Measurements from ENCODE around the gene FBH1. TPM values are rescaled to one million over a fixed set of nuclear protein-coding genes. Genes with fewer than 3 reads are reported as not detected.

The FBH1 gene
- total RNA-seq, 1 donor from 2014 or later: 87.4 TPM

GRCh38 chr10:5940807-5941218 is 50.8 kb downstream of the FBH1 start:
- no peak for TF ChIP-seq CTCF (IDR thresholded peaks at IDR 0.05; ENCODE audit: unreplicated experiment)
- H3K4me3 Mint-ChIP-seq (ENCODE audit: low read depth): no peak overlapping the region
- DNase-seq (ENCODE audit: low spot score, unreplicated experiment): no peak
- H3K9me3 Mint-ChIP-seq (ENCODE audit: low read depth): no peaks in the 10 kb centered on the region
- H3K27ac Mint-ChIP-seq: no peak overlapping the region
- peaks cover 5% of the 10 kb centered on the region for H3K4me1 Mint-ChIP-seq (ENCODE audit: low read depth)
- H3K27me3 Mint-ChIP-seq: peaks cover under 1% of the 10 kb centered on the region
- H3K36me3 Mint-ChIP-seq (ENCODE audit: insufficient read depth): peaks cover 16% of the 10 kb centered on the region

GRCh38 chr10:5941579-5941978 is 51.5 kb downstream of the FBH1 start:
- H3K4me1 Mint-ChIP-seq (ENCODE audit: low read depth): peaks cover 5% of the 10 kb centered on the region
- H3K36me3 Mint-ChIP-seq (ENCODE audit: insufficient read depth): peaks cover 14% of the 10 kb centered on the region
- DNase-seq (ENCODE audit: low spot score, unreplicated experiment): no peak
- TF ChIP-seq CTCF (IDR thresholded peaks at IDR 0.05; ENCODE audit: unreplicated experiment): no peak
- no peak overlapping the region for H3K4me3 Mint-ChIP-seq (ENCODE audit: low read depth)
- H3K27ac Mint-ChIP-seq: no peak overlapping the region
- peaks cover 5% of the 10 kb centered on the region for H3K27me3 Mint-ChIP-seq
- no peaks in the 10 kb centered on the region for H3K9me3 Mint-ChIP-seq (ENCODE audit: low read depth)

GRCh38 chr10:5942001-5942400 is 52.0 kb downstream of the FBH1 start:
- Mint-ChIP-seq H3K4me3 (ENCODE audit: low read depth) (no peak overlapping the region), H3K27ac (no peak overlapping the region), H3K27me3 (peaks cover 7% of the 10 kb centered on the region), H3K4me1 (ENCODE audit: low read depth) (peaks cover 5% of the 10 kb centered on the region), H3K36me3 (ENCODE audit: insufficient read depth) (peaks cover 13% of the 10 kb centered on the region), H3K9me3 (ENCODE audit: low read depth) (no peaks in the 10 kb centered on the region)
- no peak for TF ChIP-seq CTCF (IDR thresholded peaks at IDR 0.05; ENCODE audit: unreplicated experiment)
- DNase-seq (ENCODE audit: low spot score, unreplicated experiment): no peak

GRCh38 chr10:5942474-5942873 is 52.4 kb downstream of the FBH1 start:
- no peak for TF ChIP-seq CTCF (IDR thresholded peaks at IDR 0.05; ENCODE audit: unreplicated experiment)
- Mint-ChIP-seq H3K9me3 (ENCODE audit: low read depth) (no peaks in the 10 kb centered on the region), H3K4me3 (ENCODE audit: low read depth) (no peak overlapping the region), H3K27me3 (peaks cover 7% of the 10 kb centered on the region), H3K27ac (no peak overlapping the region), H3K4me1 (ENCODE audit: low read depth) (peaks cover 5% of the 10 kb centered on the region), H3K36me3 (ENCODE audit: insufficient read depth) (peaks cover 13% of the 10 kb centered on the region)
- DNase-seq (ENCODE audit: low spot score, unreplicated experiment): no peak

- peaks cover 5% of the 10 kb centered on the region for H3K4me1 Mint-ChIP-seq (ENCODE audit: low read depth)
- H3K9me3 Mint-ChIP-seq (ENCODE audit: low read depth): no peaks in the 10 kb centered on the region
- TF ChIP-seq CTCF (IDR thresholded peaks at IDR 0.05; ENCODE audit: unreplicated experiment): no peak
- no peak overlapping the region for H3K4me3 Mint-ChIP-seq (ENCODE audit: low read depth)
- peaks cover 4% of the 10 kb centered on the region for H3K36me3 Mint-ChIP-seq (ENCODE audit: insufficient read depth)
- peaks cover 14% of the 10 kb centered on the region for H3K27me3 Mint-ChIP-seq
- H3K27ac Mint-ChIP-seq: peak overlapping the region; percentile 24
- DNase-seq (ENCODE audit: low spot score, unreplicated experiment): no peak
Measured at GRCh38 chr10:5943536-5943935, 53.5 kb downstream of the FBH1 start.

Data from progenitor cell of endocrine pancreas (in vitro differentiated cells).